Activated naive CD8-positive, alpha-beta T cell (primary cell): Measurements from ENCODE around the gene PPP1R12A.

Experiments
- H3K27ac Mint-ChIP-seq: one replicate; pipeline ENCODE4 v1.8.0; 2021; ENCODE audit warnings: mixed read lengths
- H3K27me3 Mint-ChIP-seq: one replicate; pipeline ENCODE4 v1.8.0; 2021; ENCODE audit warnings: mixed read lengths
- H3K36me3 Mint-ChIP-seq: one replicate; pipeline ENCODE4 v1.8.0; 2021; ENCODE audit warnings: mixed read lengths
- H3K4me1 Mint-ChIP-seq: one replicate; pipeline ENCODE4 v1.8.0; 2021; ENCODE audit warnings: low read depth, mixed read lengths
- H3K4me3 Mint-ChIP-seq: one replicate; pipeline ENCODE4 v1.8.0; 2021; ENCODE audit warnings: mild to moderate bottlenecking, mixed read lengths
- H3K9me3 Mint-ChIP-seq: one replicate; pipeline ENCODE4 v1.8.0; 2021; ENCODE audit warnings: low read depth, mixed read lengths

The PPP1R12A gene

DNA sequence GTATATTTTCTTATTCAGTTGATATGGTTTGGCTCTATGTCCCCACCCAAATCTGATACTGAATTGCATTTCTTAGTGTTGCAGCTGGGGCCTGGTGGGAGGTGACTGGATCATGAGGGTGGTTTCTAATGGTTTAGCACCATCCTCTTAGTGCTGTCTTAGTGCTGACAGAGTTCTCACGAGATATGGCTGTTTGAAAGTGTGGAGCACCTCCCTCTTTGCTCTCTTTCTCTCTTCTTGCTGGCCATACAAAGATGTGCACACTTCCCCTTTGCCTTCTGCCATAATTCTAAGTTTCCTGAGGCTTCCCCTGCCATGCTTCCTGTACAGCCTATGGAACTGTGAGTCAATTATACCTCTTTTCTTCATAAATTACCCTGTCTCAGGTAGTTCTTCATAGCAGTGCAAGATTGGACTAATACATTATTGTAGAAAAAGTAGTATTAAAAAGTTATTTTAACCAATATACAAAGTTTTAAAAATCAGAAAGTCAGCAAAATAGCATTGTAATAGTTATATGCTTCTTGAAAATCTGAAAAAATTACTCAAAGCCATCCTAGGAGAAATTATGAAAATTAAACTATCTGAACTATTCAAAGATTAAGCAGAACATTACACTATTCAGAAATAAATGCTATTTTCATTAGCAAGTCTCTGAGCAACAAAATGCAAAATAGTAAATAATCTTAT lies 84.1 kb downstream of the PPP1R12A start:
- Mint-ChIP-seq H3K36me3 (peaks cover 23% of the 10 kb centered on the region), H3K27me3 (no peaks in the 10 kb centered on the region), H3K4me1 (peaks cover 42% of the 10 kb centered on the region), H3K9me3 (peaks cover 6% of the 10 kb centered on the region), H3K27ac (peak overlapping the region; percentile 66), H3K4me3 (no peak overlapping the region)

DNA sequence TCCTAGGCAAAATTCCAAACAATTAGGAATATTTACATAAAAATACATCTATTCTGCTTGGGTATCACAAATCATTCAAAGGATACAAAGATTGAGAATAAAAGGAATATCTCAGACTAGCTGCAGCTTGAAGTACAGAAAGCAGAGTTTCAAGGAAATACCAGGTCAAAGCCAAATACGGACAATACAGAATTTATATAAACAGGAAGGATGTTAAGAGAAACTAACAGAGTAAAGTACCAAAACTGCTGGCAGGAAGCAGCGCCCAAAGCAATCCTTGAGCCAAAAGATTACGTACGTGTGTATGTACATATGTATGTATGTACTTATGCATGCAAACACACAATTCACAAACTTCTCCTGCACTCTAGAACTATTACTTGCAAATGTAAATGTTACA lies 86.6 kb downstream of the PPP1R12A start:
- peaks cover 29% of the 10 kb centered on the region for H3K36me3 Mint-ChIP-seq
- peaks cover 3% of the 10 kb centered on the region for H3K9me3 Mint-ChIP-seq
- peak overlapping the region; percentile 58 for H3K27ac Mint-ChIP-seq
- no peaks in the 10 kb centered on the region for H3K27me3 Mint-ChIP-seq
- H3K4me1 Mint-ChIP-seq, result peaks cover 49% of the 10 kb centered on the region
- H3K4me3 Mint-ChIP-seq, result peak overlapping the region; percentile 30

DNA sequence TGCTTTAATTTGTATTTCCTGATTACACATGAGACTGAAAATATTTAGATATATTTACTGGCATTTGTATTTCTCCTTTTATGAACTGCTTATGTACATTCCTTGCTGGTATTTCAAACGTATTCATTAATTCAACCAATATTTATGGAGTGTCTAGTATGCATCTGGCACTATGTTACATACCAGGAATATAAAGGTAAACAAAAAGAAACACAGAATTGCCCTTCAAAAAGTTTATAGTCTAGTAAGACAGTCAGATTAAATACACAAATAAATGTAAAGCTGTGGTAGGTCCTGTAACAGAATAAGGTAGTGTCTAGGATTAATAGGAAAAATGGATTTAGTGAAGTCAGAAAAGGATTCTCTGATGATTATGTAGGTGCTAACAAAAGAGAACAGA lies 87.5 kb downstream of the PPP1R12A start:
- H3K36me3 Mint-ChIP-seq, result peaks cover 29% of the 10 kb centered on the region

DNA sequence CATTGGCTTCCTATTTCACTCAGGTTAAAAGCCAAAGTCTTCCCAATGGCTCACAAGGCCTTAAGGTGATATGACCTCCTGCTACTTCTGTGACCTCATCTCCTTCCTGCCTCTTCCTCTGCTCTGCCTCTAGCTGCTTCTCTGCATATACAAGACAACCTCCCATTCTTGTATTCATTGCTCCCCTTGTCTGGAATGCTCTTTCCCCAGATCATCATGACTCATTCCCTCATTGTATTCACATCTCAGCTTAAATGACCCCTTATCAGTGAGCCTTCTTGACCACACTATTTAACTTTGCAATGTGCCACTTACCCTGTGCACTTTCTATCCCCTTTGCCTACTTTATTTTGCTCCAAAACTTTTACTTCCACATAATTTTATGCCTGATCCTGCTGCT lies 90.2 kb downstream of the PPP1R12A start:
- Mint-ChIP-seq H3K27ac (no peak overlapping the region), H3K9me3 (peaks cover 7% of the 10 kb centered on the region), H3K4me1 (peaks cover 52% of the 10 kb centered on the region), H3K27me3 (no peaks in the 10 kb centered on the region), H3K36me3 (peaks cover 39% of the 10 kb centered on the region), H3K4me3 (no peak overlapping the region)

More for the DNA sequence above, 87.5 kb downstream of the PPP1R12A start:
- H3K27me3 Mint-ChIP-seq, result no peaks in the 10 kb centered on the region
- peaks cover 55% of the 10 kb centered on the region for H3K4me1 Mint-ChIP-seq
- no peak overlapping the region for H3K27ac Mint-ChIP-seq
- peaks cover 3% of the 10 kb centered on the region for H3K9me3 Mint-ChIP-seq
- no peak overlapping the region for H3K4me3 Mint-ChIP-seq

DNA sequence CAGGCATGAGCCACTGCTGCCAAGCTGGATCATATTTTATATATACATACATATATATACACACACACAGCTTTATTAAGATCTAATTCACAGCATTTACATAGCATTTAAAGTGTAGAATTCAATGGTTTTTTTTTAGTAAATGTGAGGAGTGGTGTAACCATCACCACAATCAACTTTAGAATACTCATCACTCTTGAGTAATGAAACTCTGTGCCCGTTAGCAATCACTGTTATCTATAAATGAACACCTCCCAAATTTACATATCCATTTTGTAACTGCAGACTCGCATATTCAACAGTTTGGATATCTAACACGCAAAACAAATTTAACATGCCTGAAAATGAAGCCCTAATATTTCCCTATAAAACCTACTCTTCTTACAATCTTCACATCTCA lies 90.9 kb downstream of the PPP1R12A start:
- Mint-ChIP-seq H3K4me3 (no peak overlapping the region), H3K4me1 (peaks cover 44% of the 10 kb centered on the region), H3K36me3 (peaks cover 46% of the 10 kb centered on the region), H3K27me3 (no peaks in the 10 kb centered on the region), H3K9me3 (peaks cover 10% of the 10 kb centered on the region), H3K27ac (no peak overlapping the region)

DNA sequence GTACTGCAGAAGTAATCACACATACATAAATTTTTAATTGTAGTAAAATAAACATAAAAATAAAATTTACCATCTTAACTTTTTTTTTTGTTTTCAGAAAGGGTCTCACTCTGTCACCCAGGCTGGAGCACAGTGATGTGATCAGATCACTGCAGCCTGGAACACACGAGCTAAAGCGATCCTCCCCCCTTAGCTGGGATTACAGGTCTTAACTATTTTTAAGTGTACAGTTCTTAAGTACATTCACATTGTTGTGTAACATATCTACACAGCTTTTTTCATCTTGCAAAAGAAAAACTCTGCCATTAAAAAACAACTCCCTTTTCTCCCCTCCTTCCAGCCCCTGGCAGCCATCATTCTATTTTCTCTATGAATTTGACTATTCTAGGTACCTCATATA lies 92.3 kb downstream of the PPP1R12A start:
- H3K9me3 Mint-ChIP-seq, result peaks cover 13% of the 10 kb centered on the region
- peaks cover 41% of the 10 kb centered on the region for H3K4me1 Mint-ChIP-seq

DNA sequence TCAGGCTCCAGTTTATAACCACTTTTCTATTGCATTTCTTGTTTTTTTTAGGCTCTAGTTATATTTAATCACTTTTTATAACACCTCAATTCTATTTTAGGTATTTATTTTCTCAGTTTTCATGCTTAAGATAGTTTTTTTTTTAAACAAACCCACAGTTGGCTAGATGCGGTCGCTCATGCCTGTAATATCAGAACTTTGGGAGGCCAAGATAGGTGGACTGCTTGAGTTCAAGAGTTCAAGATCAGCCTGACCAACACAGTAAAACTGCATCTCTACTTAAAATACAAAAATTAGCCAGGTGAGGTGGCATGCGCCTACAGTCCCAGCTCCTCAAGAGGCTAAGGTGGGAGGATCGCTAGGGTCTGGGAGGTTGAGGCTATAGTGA lies 93.0 kb downstream of the PPP1R12A start:
- peaks cover 36% of the 10 kb centered on the region for H3K4me1 Mint-ChIP-seq
- H3K4me3 Mint-ChIP-seq, result no peak overlapping the region
- H3K36me3 Mint-ChIP-seq, result peaks cover 56% of the 10 kb centered on the region
- H3K27ac Mint-ChIP-seq, result no peak overlapping the region
- H3K9me3 Mint-ChIP-seq, result peaks cover 13% of the 10 kb centered on the region
- no peaks in the 10 kb centered on the region for H3K27me3 Mint-ChIP-seq

More for the DNA sequence above, 92.3 kb downstream of the PPP1R12A start:
- peaks cover 54% of the 10 kb centered on the region for H3K36me3 Mint-ChIP-seq
- no peak overlapping the region for H3K4me3 Mint-ChIP-seq
- no peaks in the 10 kb centered on the region for H3K27me3 Mint-ChIP-seq
- peak overlapping the region; percentile 1 for H3K27ac Mint-ChIP-seq

DNA sequence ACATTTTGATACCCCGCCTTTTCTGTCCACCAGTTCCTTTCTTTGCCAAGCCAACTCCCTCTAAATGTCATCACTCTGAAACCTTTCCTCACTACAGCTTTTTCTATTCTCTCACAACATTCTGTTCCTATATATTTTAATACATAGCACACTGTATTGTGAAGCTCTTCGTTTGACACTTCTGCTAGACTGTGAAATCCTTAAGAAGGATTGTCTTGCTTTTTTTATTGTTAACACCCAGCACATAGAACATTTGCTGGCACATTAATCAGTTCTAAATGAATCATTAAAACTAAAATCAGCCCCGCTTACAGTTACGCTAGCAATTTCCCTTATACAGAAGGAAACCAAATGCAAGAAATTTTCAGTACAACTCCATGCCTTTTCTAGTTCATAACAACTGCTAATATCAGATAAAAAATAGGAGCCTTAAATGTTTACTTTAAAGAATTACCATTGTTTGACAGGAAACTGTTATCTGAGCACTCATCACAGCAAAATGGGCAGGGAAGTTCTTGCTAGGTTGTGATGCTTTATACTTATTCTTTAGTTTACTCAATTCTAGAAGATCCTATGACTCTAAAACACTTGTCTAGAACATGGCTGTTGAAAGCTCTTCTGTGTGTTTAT lies 93.5 kb downstream of the PPP1R12A start:
- Mint-ChIP-seq H3K4me1 (peaks cover 36% of the 10 kb centered on the region), H3K9me3 (peaks cover 13% of the 10 kb centered on the region), H3K36me3 (peaks cover 54% of the 10 kb centered on the region), H3K4me3 (no peak overlapping the region), H3K27ac (no peak overlapping the region), H3K27me3 (no peaks in the 10 kb centered on the region)

DNA sequence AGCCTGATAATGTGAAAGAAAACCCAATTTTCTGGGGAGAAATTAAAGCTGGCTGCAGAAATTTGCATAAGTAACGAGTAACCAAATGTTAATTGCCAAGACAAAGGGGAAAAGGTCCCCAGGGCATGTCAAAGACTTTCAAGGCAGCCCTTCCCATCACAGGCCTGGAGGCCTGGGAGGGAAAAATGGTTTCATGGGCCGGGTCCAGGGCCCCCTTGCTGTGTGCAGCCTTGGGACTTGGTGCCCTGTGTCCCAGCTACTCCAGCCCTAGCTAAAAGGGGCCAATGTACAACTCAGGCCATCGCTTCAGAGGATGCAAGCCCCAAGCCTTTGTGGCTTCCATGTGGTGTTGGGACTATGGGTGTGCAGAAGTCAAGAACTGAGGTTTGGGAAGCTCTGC lies 96.5 kb downstream of the PPP1R12A start:
- Mint-ChIP-seq H3K27ac (no peak overlapping the region), H3K27me3 (no peaks in the 10 kb centered on the region), H3K4me1 (peaks cover 44% of the 10 kb centered on the region), H3K4me3 (no peak overlapping the region), H3K36me3 (peaks cover 44% of the 10 kb centered on the region), H3K9me3 (peaks cover 13% of the 10 kb centered on the region)

DNA sequence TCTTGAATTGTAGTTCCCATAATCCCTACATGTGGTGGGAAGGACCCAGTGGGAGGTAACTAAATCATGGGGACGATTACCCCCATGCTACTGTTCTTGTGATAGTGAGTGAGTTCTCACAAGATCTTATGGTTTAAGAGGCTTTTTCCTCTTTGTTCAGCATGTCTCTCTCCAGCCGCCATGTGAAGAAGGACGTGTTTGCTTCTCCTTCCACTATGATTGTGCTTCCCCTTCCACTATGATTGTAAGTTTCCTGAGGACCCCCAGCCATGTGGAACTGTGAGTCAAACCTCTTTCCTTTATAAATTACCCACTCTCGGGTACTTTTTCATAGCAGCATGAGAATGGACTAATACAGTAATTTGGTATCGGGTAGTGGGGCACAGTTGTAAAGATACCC lies 97.3 kb downstream of the PPP1R12A start:
- H3K9me3 Mint-ChIP-seq, result peaks cover 13% of the 10 kb centered on the region
- H3K27me3 Mint-ChIP-seq, result no peaks in the 10 kb centered on the region
- peaks cover 39% of the 10 kb centered on the region for H3K36me3 Mint-ChIP-seq
- no peak overlapping the region for H3K27ac Mint-ChIP-seq
- H3K4me1 Mint-ChIP-seq, result peaks cover 46% of the 10 kb centered on the region
- no peak overlapping the region for H3K4me3 Mint-ChIP-seq

DNA sequence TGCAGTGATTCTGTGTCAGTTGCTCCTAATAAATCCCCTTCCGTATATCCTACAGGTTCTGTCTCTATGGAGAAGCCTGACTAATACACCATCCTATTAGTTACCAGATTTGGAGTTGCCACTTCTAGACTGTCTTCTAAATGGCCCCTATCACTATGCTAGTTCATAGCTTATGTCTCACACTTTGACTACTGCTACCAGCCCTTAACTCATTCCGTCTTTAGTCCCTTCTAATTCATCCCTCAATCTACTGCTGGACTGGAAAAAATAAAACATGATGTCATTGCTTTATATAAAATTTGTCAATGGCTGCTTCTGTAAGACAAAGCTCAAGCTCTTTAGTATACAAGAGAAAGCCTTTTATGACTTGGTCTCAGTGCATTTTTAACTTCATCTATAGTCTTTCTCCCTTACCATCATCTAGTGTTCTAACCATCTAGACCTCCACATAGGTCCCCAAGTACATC lies 99.5 kb downstream of the PPP1R12A start:
- Mint-ChIP-seq H3K27ac (no peak overlapping the region), H3K36me3 (peaks cover 27% of the 10 kb centered on the region), H3K9me3 (peaks cover 11% of the 10 kb centered on the region), H3K4me1 (peaks cover 52% of the 10 kb centered on the region), H3K27me3 (no peaks in the 10 kb centered on the region), H3K4me3 (no peak overlapping the region)

DNA sequence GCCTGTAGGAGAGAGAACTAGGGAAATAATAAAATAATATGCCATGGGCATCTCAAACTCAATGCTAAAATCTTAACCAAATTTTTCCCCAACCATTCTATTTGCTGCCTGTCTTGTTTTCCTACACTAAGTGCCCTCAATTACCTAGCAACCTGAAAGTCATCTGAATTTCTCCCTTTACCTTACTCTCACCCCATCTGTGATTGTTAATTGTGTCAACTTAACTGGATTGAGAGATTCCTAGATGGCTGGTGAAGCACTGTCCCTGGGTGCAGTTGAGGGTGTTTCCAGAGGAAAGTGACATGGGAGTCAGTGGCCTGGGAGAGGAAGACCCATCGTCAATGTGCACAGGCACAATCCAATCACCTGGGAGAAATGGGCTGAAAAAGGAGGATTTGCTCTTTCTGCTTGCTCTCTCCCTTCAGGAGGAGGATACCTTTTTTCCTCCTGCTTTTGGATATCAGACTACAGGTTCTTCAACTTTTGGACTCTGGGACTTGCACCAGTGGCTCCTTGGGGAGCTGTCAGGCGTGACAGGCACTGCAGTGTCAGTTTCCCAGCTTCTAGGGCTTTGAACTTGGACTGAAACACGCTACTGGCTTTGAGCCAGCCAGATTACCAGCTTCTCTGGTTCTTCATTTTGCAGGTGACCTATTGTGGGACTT lies 100.1 kb downstream of the PPP1R12A start:
- Mint-ChIP-seq H3K4me3 (no peak overlapping the region), H3K9me3 (peaks cover 6% of the 10 kb centered on the region), H3K4me1 (peaks cover 53% of the 10 kb centered on the region), H3K36me3 (peaks cover 22% of the 10 kb centered on the region), H3K27me3 (no peaks in the 10 kb centered on the region), H3K27ac (no peak overlapping the region)

DNA sequence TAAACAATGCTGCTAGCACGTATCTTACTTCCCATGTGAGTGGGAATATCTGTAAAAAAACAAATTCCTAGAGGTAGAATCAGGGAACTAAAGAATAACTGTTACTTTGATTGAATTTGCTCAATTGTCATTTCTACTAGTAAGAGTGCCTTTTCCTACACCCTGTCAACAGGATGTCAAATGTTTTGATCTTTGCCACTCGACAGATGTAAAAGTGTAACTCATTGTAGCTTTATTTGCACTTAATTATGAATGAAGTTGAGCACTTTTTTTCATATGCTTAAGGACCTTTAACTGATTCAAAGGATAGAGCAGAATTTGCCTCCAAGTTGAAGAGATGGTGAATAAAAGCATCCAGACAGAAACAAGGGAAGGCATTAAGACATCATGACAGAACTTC lies 104.5 kb downstream of the PPP1R12A start:
- H3K27ac Mint-ChIP-seq, result no peak overlapping the region
- H3K9me3 Mint-ChIP-seq, result no peaks in the 10 kb centered on the region
- peaks cover 13% of the 10 kb centered on the region for H3K36me3 Mint-ChIP-seq
- H3K4me3 Mint-ChIP-seq, result peak overlapping the region; percentile 0
- H3K4me1 Mint-ChIP-seq, result peaks cover 53% of the 10 kb centered on the region
- H3K27me3 Mint-ChIP-seq, result no peaks in the 10 kb centered on the region

DNA sequence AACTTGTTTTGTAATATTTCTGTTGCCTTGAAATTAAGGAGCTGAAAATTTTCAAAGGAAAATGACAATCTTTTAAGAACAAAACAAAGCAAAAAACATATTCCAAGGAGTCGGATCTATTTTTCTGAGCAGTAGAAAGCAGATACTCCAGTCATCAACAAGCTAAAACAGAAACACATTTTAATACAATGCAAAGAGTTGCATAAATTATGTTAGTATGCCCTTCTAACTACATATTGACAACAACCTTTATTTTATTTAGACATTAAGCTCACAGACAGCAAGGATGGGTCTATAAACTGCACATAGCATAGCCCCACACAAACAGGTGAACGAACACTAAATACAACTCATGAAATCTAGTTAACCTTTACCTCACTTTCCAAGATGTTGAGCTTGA lies 106.0 kb downstream of the PPP1R12A start:
- Mint-ChIP-seq H3K9me3 (no peaks in the 10 kb centered on the region), H3K36me3 (peaks cover 13% of the 10 kb centered on the region), H3K4me1 (peaks cover 48% of the 10 kb centered on the region), H3K4me3 (no peak overlapping the region), H3K27me3 (no peaks in the 10 kb centered on the region), H3K27ac (no peak overlapping the region)

DNA sequence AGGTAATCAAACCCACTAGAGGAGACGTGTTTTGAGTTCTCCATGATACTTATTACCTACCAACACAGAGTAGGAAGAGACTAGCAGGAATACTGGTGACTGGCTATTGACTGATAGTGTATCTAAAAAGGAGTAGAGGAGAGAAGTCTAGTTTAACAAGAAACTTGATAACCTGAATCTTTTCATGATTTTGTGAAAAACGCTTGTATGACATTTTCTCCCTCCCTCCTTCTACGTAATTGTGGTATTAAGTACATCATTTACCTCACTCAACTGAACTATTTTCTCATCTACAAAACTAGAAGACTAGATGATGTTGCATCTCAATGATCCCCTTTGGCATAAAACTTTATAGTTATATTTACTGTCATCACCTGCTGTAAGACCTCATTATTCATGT lies 107.4 kb downstream of the PPP1R12A start:
- Mint-ChIP-seq H3K9me3 (no peaks in the 10 kb centered on the region), H3K27me3 (no peaks in the 10 kb centered on the region), H3K4me1 (peaks cover 36% of the 10 kb centered on the region), H3K36me3 (peaks cover 13% of the 10 kb centered on the region), H3K4me3 (no peak overlapping the region), H3K27ac (no peak overlapping the region)
